Tibial nerve (tissue), 3 donors: Measurements from ENCODE around the gene GSTM2.

Experiments used
- POLR2A ChIP-seq, 2 donors: fragments of 450-650 bp; IDR thresholded peaks; one replicate each; pipeline ENCODE4 v1.6.1; 2017; ENCODE audit warnings: antibody characterized with exemption in 2 of 2, mild to moderate bottlenecking in 2 of 2, moderate library complexity in 2 of 2
- TF ChIP-seq, protein P1 (sequence below), 5 experiments: fragments of 200-600 bp in 3 of 5; fragments of 450-650 bp in 2 of 5; sonication (generic) in 3 of 5; IDR thresholded peaks; one replicate each; pipeline ENCODE4 v1.5.1; 2016 to 2019; ENCODE audit warnings: antibody characterized with exemption in 5 of 5, mild to moderate bottlenecking in 3 of 5, moderate library complexity in 2 of 5

DNA sequence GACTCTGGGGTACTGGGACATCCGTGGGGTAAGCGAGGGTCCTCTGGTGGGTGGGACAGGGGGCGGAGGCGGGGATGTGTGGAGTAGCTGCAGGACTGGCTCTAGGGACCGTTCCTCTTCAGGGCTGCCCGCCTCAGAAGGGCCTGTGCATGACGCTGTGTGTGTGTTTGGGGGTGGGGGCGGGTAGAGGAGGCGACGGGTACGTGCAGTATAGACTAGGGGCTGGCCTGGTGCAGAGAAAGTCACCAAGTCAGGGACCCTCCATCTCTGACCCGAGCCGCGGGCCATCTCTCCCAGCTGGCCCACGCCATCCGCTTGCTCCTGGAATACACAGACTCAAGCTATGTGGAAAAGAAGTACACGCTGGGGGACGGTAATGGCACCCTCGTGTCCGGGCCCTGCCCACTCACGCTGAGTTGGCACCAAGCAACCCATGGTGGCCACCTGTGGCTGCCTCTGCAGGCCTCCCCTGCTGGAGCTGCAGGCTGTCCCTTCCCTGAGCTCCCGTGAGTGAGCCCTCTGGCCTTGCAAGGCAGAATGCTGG, 44.5 kb downstream of the GSTM2 start:
- TF ChIP-seq, protein P1, sequence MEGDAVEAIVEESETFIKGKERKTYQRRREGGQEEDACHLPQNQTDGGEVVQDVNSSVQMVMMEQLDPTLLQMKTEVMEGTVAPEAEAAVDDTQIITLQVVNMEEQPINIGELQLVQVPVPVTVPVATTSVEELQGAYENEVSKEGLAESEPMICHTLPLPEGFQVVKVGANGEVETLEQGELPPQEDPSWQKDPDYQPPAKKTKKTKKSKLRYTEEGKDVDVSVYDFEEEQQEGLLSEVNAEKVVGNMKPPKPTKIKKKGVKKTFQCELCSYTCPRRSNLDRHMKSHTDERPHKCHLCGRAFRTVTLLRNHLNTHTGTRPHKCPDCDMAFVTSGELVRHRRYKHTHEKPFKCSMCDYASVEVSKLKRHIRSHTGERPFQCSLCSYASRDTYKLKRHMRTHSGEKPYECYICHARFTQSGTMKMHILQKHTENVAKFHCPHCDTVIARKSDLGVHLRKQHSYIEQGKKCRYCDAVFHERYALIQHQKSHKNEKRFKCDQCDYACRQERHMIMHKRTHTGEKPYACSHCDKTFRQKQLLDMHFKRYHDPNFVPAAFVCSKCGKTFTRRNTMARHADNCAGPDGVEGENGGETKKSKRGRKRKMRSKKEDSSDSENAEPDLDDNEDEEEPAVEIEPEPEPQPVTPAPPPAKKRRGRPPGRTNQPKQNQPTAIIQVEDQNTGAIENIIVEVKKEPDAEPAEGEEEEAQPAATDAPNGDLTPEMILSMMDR (IDR thresholded peaks at IDR 0.05), result no peak
- TF ChIP-seq POLR2A (IDR thresholded peaks at IDR 0.05), result no peak
